Measurements from ENCODE around the gene YEATS4.

The YEATS4 gene

GRCh38 chr12:69396963-69397362, 37.4 kb downstream of the YEATS4 start:
- DNase-seq = no peak

GRCh38 chr12:69397978-69398377, 38.4 kb downstream of the YEATS4 start:
- no peak for DNase-seq

- no peak for DNase-seq
These were observed 42.4 kb downstream of the YEATS4 start for GRCh38 chr12:69401940-69402339.

GRCh38 chr12:69404851-69405565, 45.5 kb downstream of the YEATS4 start:
- DNase-seq = no peak

- DNase-seq = no peak
These were observed 46.0 kb downstream of the YEATS4 start for GRCh38 chr12:69405566-69405865.

GRCh38 chr12:69406217-69406616, 46.7 kb downstream of the YEATS4 start:
- DNase-seq = no peak

GRCh38 chr12:69410571-69410970, 51.0 kb downstream of the YEATS4 start:
- no peak for DNase-seq

- no peak for DNase-seq
These were observed 53.1 kb downstream of the YEATS4 start for GRCh38 chr12:69412655-69413054.

- no peak for DNase-seq
These were observed 56.1 kb downstream of the YEATS4 start for GRCh38 chr12:69415471-69416275.

- DNase-seq = no peak
These were observed 57.7 kb downstream of the YEATS4 start for GRCh38 chr12:69417231-69417630.

GRCh38 chr12:69417741-69418167, 58.2 kb downstream of the YEATS4 start:
- DNase-seq = no peak

- DNase-seq = no peak
These were observed 60.2 kb downstream of the YEATS4 start for GRCh38 chr12:69419701-69420100.

- no peak for DNase-seq
These were observed 62.0 kb downstream of the YEATS4 start for GRCh38 chr12:69421548-69421947.

GRCh38 chr12:69423037-69423905, 63.7 kb downstream of the YEATS4 start:
- no peak for DNase-seq

GRCh38 chr12:69425417-69425816, 65.9 kb downstream of the YEATS4 start:
- DNase-seq = no peak

- no peak for DNase-seq
These were observed 69.0 kb downstream of the YEATS4 start for GRCh38 chr12:69428351-69429073.

- DNase-seq = no peak
These were observed 71.5 kb downstream of the YEATS4 start for GRCh38 chr12:69430942-69431590.

- DNase-seq = no peak
These were observed 72.2 kb downstream of the YEATS4 start for GRCh38 chr12:69431591-69432222.

GRCh38 chr12:69433653-69434052, 74.1 kb downstream of the YEATS4 start:
- DNase-seq = no peak

GRCh38 chr12:69435644-69436043, 76.1 kb downstream of the YEATS4 start:
- no peak for DNase-seq

- no peak for DNase-seq
These were observed 77.5 kb downstream of the YEATS4 start for GRCh38 chr12:69437073-69437472.

- no peak for DNase-seq
These were observed 79.0 kb downstream of the YEATS4 start for GRCh38 chr12:69438539-69438938.

Measured in NCI-H1417 treated with DMSO at 0.1 percent for 48 hours (cell line).